Neutrophil (primary cell): ENCODE data around the gene FTCD.

Experiments
- H3K27ac ChIP-seq: fragments of 200-600 bp; sonication (generic); 2 replicates; pipeline ENCODE4 v1.5.1; 2016; ENCODE audit warnings: mild to moderate bottlenecking, moderate library complexity
- H3K27me3 ChIP-seq: fragments of 200-600 bp; sonication (generic); 2 replicates; pipeline ENCODE4 v1.6.0; 2016; ENCODE audit warnings: mild to moderate bottlenecking
- H3K36me3 ChIP-seq: fragments of 200-600 bp; sonication (generic); 2 replicates; pipeline ENCODE4 v1.5.1; 2017
- H3K4me1 ChIP-seq, 2 experiments: fragments of 200-600 bp in 1 of 2; sonication (generic) in 1 of 2; 1 replicate in 1 of 2; 2 replicates in 1 of 2; pipeline versions ENCODE4 v1.5.1 to v1.6.1; 2013 to 2016; ENCODE audit warnings: low read depth in 1 of 2, low read length in 1 of 2, mild to moderate bottlenecking in 1 of 2, moderate library complexity in 1 of 2; ENCODE audit not compliant: control insufficient read depth in 1 of 2, insufficient read depth in 1 of 2
- H3K4me3 ChIP-seq, 2 experiments: fragments of 200-600 bp in 1 of 2; sonication (generic) in 1 of 2; 1 replicate in 1 of 2; 2 replicates in 1 of 2; pipeline ENCODE4 v1.5.1; 2013 to 2016; ENCODE audit warnings: low read depth in 1 of 2, low read length in 1 of 2, mild to moderate bottlenecking in 1 of 2, moderate library complexity in 1 of 2
- H3K9me3 ChIP-seq: fragments of 200-600 bp; sonication (generic); 2 replicates; pipeline ENCODE4 v1.5.1; 2016
- CTCF ChIP-seq: fragments of 200-600 bp; sonication (generic); IDR thresholded peaks from 2 replicates; pipeline ENCODE4 v1.5.1; 2016; ENCODE audit warnings: antibody characterized with exemption

Gene FTCD

GRCh38 chr21:46199436-46200373 is 44.3 kb upstream of the FTCD start:
- Histone ChIP-seq H3K36me3 (peaks cover 13% of the 10 kb centered on the region), H3K9me3 (no peaks in the 10 kb centered on the region), H3K27ac (no peak overlapping the region), H3K27me3 (no peaks in the 10 kb centered on the region), H3K4me1 (no peaks in the 10 kb centered on the region), H3K4me3 (no peak overlapping the region)
- TF ChIP-seq CTCF, result no peak

GRCh38 chr21:46196733-46197132 is 41.4 kb upstream of the FTCD start:
- peaks cover 17% of the 10 kb centered on the region for H3K36me3 ChIP-seq
- no peak overlapping the region for H3K27ac ChIP-seq
- no peaks in the 10 kb centered on the region for H3K4me1 ChIP-seq
- no peaks in the 10 kb centered on the region for H3K9me3 ChIP-seq
- no peaks in the 10 kb centered on the region for H3K27me3 ChIP-seq
- TF ChIP-seq CTCF, result no peak
- no peak overlapping the region for H3K4me3 ChIP-seq

- Histone ChIP-seq H3K36me3 (peaks cover 17% of the 10 kb centered on the region), H3K4me3 (no peak overlapping the region), H3K9me3 (no peaks in the 10 kb centered on the region), H3K27me3 (no peaks in the 10 kb centered on the region), H3K27ac (no peak overlapping the region), H3K4me1 (no peaks in the 10 kb centered on the region)
- no peak for TF ChIP-seq CTCF
Observed at GRCh38 chr21:46195595-46196195, 40.3 kb upstream of the FTCD start.

- Histone ChIP-seq H3K27ac (no peak overlapping the region), H3K27me3 (no peaks in the 10 kb centered on the region), H3K4me3 (no peak overlapping the region), H3K4me1 (no peaks in the 10 kb centered on the region), H3K9me3 (no peaks in the 10 kb centered on the region), H3K36me3 (peaks cover 17% of the 10 kb centered on the region)
- TF ChIP-seq CTCF, result no peak
Observed at GRCh38 chr21:46194374-46195334, 39.3 kb upstream of the FTCD start.

- Histone ChIP-seq H3K27me3 (no peaks in the 10 kb centered on the region), H3K36me3 (peaks cover 17% of the 10 kb centered on the region), H3K9me3 (no peaks in the 10 kb centered on the region), H3K4me3 (no peak overlapping the region), H3K27ac (no peak overlapping the region), H3K4me1 (no peaks in the 10 kb centered on the region)
- TF ChIP-seq CTCF, result no peak
Observed at GRCh38 chr21:46193829-46194373, 38.5 kb upstream of the FTCD start.
